Esophagus squamous epithelium (tissue), 5 donors: Measurements from ENCODE around the gene ITGB3BP. TPM values are rescaled to one million over a fixed set of nuclear protein-coding genes. Genes with fewer than 3 reads are reported as not detected.
"Not testable (repeated sequence)": the region's sequence is repeated elsewhere in the genome, so short reads cannot be mapped to it uniquely, and the experiment has no call there.

Experiments
- DNase-seq: peaks from one replicate; lab custom pipeline; 2025; lab: John Stamatoyannopoulos, UW
- H3K27ac ChIP-seq, 4 donors: fragments of 200-600 bp; sonication (generic); one replicate each; pipeline ENCODE4 v1.5.1; 2016 to 2019; ENCODE audit warnings: mild to moderate bottlenecking in 1 of 4
- H3K27me3 ChIP-seq, 4 donors: fragments of 200-600 bp; sonication (generic); 1 replicate in 3 of 4; 2 replicates in 1 of 4; pipeline versions ENCODE4 v1.5.1 to v1.6.0; 2017 to 2021; ENCODE audit warnings: antibody characterized with exemption in 1 of 4
- H3K36me3 ChIP-seq, 3 donors: fragments of 200-600 bp; sonication (generic); one replicate each; pipeline ENCODE4 v1.5.1; 2016 to 2019
- H3K4me1 ChIP-seq, 3 donors: fragments of 200-600 bp; sonication (generic); one replicate each; pipeline ENCODE4 v1.5.1; 2017 to 2019
- H3K4me3 ChIP-seq, 4 donors: fragments of 200-600 bp; sonication (generic); 1 replicate in 3 of 4; 2 replicates in 1 of 4; pipeline ENCODE4 v1.5.1; 2016 to 2019; ENCODE audit warnings: mild to moderate bottlenecking in 2 of 4, moderate library complexity in 1 of 4
- H3K9me3 ChIP-seq, 3 donors: fragments of 200-600 bp; sonication (generic); one replicate each; pipeline ENCODE4 v1.5.1; 2016 to 2019
- POLR2A ChIP-seq, 4 donors: fragments of 450-650 bp; IDR thresholded peaks; one replicate each; pipeline ENCODE4 v1.6.1; 2017; ENCODE audit warnings: antibody characterized with exemption in 4 of 4, mild to moderate bottlenecking in 4 of 4, moderate library complexity in 3 of 4
- WGBS, 2 donors: methylation state at CpG; one replicate each; pipeline ENCODE4 v1.1.5; 2018; 5-methylcytosine and 5-hydroxymethylcytosine counted together
- intact Hi-C: fragments of 100-400 bp; cut with DNase I; formaldehyde crosslinking; loops from one replicate; pipeline ENCODE4 v1.15.0; 2022
- total RNA-seq, 4 donors: library from RNA; depleted of rRNA; stranded (reverse); fragments of >200 nt; gene quantifications; one replicate each; pipeline ENCODE4 v1.1.0, GENCODE V29; 2016
- TF ChIP-seq, protein P1 (sequence below), 6 experiments: fragments of 450-650 bp in 4 of 6; fragments of 200-600 bp in 2 of 6; sonication (generic) in 2 of 6; IDR thresholded peaks; one replicate each; pipeline ENCODE4 v1.5.1; 2016 to 2019; ENCODE audit warnings: antibody characterized with exemption in 6 of 6, mild to moderate bottlenecking in 4 of 6, moderate library complexity in 4 of 6
- donor health status: DM: yes; HTN: yes; CAD: no.

Gene ITGB3BP, protein sequence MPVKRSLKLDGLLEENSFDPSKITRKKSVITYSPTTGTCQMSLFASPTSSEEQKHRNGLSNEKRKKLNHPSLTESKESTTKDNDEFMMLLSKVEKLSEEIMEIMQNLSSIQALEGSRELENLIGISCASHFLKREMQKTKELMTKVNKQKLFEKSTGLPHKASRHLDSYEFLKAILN
- total RNA-seq, result 10 to 100 TPM in 3 of 4 donors, 1 to 10 TPM in 1; 7.3 to 22.3 (median 12.7) TPM

DNA sequence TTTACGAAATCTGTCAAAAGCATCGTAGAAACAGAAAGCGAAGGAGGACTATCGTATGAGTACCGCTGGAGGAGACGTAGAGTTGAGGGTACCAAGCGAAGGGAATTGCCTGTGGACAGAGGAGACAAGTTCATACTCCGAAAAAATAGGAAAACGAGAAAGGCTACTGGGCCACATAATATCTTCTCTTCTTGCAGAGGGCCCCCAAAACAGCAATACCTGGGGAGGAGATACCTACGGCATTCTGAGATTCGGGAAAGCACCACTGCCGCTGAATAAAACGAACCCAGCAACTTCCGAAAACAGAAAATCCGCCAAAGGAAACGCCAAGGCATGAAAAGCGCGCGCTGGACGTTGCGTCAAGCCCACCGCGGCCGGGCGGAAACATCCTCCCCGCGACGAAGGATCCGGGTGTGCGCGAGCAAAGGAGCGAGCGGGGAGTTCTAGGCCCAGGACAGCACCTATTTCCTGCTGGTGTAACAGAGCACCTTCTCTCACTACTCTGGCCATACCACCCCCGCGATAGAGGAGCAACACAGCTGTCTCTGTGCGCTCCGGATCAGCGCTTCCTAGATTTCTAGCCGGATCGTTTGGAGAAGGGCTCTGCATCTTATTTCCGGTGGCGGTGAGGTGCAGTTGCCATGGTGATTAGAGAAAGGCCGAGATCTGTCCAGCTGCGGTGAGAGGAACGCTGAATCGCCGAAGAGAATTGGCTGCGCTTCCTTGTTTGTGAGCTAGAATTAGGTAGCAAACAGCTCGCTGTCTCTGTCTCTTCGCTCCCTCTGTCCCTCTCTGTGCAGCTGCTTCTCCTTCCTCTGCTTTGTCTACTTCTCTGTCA, at the start of gene ITGB3BP, which contains the start of gene EFCAB7:
Gene ITGB3BP (minus strand): TSS at position 335 of the 838 bp plus-strand sequence. CDS start 92 bp downstream, at position 243.
Gene EFCAB7 (plus strand): TSS at position 635 of the 838 bp plus-strand sequence. CDS start 2,048 bp downstream, outside the sequence.
- H3K27me3 ChIP-seq, result no peaks in the 10 kb centered on the region
- no peak for TF ChIP-seq POLR2A (IDR thresholded peaks at IDR 0.05)
- TF ChIP-seq, protein P1, sequence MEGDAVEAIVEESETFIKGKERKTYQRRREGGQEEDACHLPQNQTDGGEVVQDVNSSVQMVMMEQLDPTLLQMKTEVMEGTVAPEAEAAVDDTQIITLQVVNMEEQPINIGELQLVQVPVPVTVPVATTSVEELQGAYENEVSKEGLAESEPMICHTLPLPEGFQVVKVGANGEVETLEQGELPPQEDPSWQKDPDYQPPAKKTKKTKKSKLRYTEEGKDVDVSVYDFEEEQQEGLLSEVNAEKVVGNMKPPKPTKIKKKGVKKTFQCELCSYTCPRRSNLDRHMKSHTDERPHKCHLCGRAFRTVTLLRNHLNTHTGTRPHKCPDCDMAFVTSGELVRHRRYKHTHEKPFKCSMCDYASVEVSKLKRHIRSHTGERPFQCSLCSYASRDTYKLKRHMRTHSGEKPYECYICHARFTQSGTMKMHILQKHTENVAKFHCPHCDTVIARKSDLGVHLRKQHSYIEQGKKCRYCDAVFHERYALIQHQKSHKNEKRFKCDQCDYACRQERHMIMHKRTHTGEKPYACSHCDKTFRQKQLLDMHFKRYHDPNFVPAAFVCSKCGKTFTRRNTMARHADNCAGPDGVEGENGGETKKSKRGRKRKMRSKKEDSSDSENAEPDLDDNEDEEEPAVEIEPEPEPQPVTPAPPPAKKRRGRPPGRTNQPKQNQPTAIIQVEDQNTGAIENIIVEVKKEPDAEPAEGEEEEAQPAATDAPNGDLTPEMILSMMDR (IDR thresholded peaks at IDR 0.05), result peak in 1 of 6 experiments; percentile 6
- peak within 1 kb of the TSS; percentile 81 to 98 (median 95) for H3K27ac ChIP-seq
- DNase-seq, result peak; percentile 46
- H3K9me3 ChIP-seq, result no peaks in the 10 kb centered on the region
- H3K4me1 ChIP-seq, result peaks cover 0 to 26% (median 5%) of the 10 kb centered on the region in 3 donors
- H3K4me3 ChIP-seq, result peak within 1 kb of the TSS; percentile 55 to 82 (median 73)
- intact Hi-C loops, result loop anchor here (10.0 kb wide), 1 partner anchor 208 kb away; no protein-coding TSS in a partner anchor
- 1% methylated on average over 45 to 49 of the region's 50 CpGs for WGBS, 2 donors
- peaks cover 0 to 15% (median 0%) of the 10 kb centered on the region in 3 donors for H3K36me3 ChIP-seq

GRCh38 chr1:63572686-63573085, 49.7 kb upstream of the ITGB3BP start:
- DNase-seq, H3K27me3 ChIP-seq, H3K4me3 ChIP-seq, H3K4me1 ChIP-seq, H3K27ac ChIP-seq, H3K36me3 ChIP-seq, H3K9me3 ChIP-seq: not testable (repeated sequence)
- 90% methylated on average over 8 of the region's 8 CpGs for WGBS, 2 donors
- intact Hi-C loops, result loop anchor here (5.0 kb wide), 1 partner anchor 675 kb away; no protein-coding TSS in a partner anchor

GRCh38 chr1:63569640-63570316, 46.8 kb upstream of the ITGB3BP start:
- intact Hi-C loops, result loop anchor here (5.0 kb wide), 1 partner anchor 678 kb away; no protein-coding TSS in a partner anchor
- no peak for TF ChIP-seq POLR2A (IDR thresholded peaks at IDR 0.05)
- TF ChIP-seq, protein P1 (IDR thresholded peaks at IDR 0.05), result no peak

GRCh38 chr1:63569068-63569467, 46.0 kb upstream of the ITGB3BP start:
- no peaks in the 10 kb centered on the region for H3K9me3 ChIP-seq
- 82 to 89% methylated on average over 4 of the region's 4 CpGs for WGBS, 2 donors
- no peak overlapping the region for H3K27ac ChIP-seq
- no peaks in the 10 kb centered on the region for H3K27me3 ChIP-seq
- no peak for DNase-seq
- H3K4me1 ChIP-seq, result no peaks in the 10 kb centered on the region
- intact Hi-C loops, result no loop called here
- H3K36me3 ChIP-seq, result no peaks in the 10 kb centered on the region
- H3K4me3 ChIP-seq, result no peak overlapping the region
- TF ChIP-seq, protein P1 (IDR thresholded peaks at IDR 0.05), result no peak
- TF ChIP-seq POLR2A (IDR thresholded peaks at IDR 0.05), result no peak

More at GRCh38 chr1:63569640-63570316, 46.8 kb upstream of the ITGB3BP start:
- Histone ChIP-seq H3K4me1 (no peaks in the 10 kb centered on the region), H3K27me3 (no peaks in the 10 kb centered on the region), H3K36me3 (no peaks in the 10 kb centered on the region), H3K27ac (no peak overlapping the region), H3K4me3 (no peak overlapping the region), H3K9me3 (no peaks in the 10 kb centered on the region)
- no peak for DNase-seq
- WGBS, 2 donors, result 76 to 83% methylated on average over 3 of the region's 3 CpGs

- DNase-seq, result no peak
- Histone ChIP-seq H3K9me3 (no peaks in the 10 kb centered on the region), H3K27me3 (no peaks in the 10 kb centered on the region), H3K4me1 (no peaks in the 10 kb centered on the region), H3K36me3 (no peaks in the 10 kb centered on the region), H3K4me3 (no peak overlapping the region), H3K27ac (no peak overlapping the region)
- TF ChIP-seq, protein P1 (IDR thresholded peaks at IDR 0.05), result no peak
- TF ChIP-seq POLR2A (IDR thresholded peaks at IDR 0.05), result no peak
- intact Hi-C loops, result no loop called here
Measured at GRCh38 chr1:63563745-63564144, 40.7 kb upstream of the ITGB3BP start.
